CD4-positive, alpha-beta T cell treated with Interleukin-17A for 1 hour (primary cell): ENCODE results near the gene CA10.
A peak's percentile ranks its signal among the peaks of the same experiment; 100 is the strongest.

Experiments used
- DNase-seq: peaks from one replicate; pipeline ENCODE4 v3.0.0-alpha.2; 2020

CA10 gene

GRCh38 chr17:51946311-51946710 lies 212.2 kb downstream of the CA10 start:
- DNase-seq: no peak

GRCh38 chr17:51941272-51941671 lies 217.2 kb downstream of the CA10 start:
- no peak for DNase-seq

DNA sequence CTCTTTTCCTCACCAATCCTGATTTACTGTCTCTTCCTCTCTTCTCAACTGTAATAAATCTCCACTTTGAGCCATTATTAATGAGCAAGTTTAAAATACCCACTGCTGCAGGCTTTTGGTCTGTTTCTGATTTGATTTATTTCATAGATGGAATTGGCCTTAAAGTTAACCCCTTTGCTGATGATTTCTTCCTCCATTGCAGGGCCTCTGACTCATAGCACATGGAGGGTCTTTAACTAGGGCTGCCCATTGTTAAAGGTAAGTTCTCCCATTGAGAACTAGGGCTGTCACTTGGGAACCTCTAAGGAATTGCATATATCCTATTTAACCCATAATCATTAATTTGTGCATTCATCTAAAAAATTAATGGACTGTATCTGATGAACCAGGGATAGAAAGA lies 221.2 kb downstream of the CA10 start:
- no peak for DNase-seq

DNA sequence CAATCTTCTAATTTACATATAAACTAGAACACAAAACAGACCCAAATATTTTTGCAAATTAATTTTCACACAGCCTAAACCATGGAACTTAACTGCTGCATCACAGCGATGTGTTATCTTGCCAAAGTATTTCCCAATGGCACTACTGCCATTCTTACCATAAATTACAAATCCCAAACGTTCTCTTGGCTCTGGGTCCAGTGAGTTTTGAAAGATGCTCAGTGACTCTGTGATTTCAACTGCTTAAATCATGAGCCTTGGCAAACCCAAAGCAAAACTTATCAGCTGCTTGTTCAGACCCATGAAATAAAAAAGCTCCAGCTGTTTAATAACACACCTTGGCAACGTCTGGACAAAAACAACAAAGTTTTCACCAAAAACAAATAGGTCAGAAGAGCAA lies 223.0 kb downstream of the CA10 start:
- no peak for DNase-seq

GRCh38 chr17:51933647-51934046 lies 224.9 kb downstream of the CA10 start:
- DNase-seq: no peak

DNA sequence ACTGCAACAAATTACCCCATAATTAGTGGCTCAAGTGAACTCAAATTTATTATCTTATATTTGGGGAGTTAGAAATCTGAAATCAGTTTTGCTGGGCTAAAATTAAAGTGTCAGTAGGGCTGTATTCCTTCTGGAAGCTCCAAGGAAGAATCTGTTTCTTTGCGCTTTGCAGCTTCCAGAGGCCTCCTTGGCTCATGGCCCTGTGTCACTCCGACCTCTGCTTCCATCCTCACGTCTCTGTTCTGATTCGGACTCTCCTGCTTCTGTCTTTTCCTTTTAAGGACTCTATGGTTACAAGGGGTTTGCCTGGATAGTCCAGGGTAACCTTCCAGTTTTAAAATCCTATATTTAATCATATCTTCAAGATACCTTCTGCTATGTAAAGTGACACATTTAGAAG lies 232.1 kb downstream of the CA10 start:
- DNase-seq: no peak

- no peak for DNase-seq
Observed at GRCh38 chr17:51921500-51921899, 237.0 kb downstream of the CA10 start.

DNA sequence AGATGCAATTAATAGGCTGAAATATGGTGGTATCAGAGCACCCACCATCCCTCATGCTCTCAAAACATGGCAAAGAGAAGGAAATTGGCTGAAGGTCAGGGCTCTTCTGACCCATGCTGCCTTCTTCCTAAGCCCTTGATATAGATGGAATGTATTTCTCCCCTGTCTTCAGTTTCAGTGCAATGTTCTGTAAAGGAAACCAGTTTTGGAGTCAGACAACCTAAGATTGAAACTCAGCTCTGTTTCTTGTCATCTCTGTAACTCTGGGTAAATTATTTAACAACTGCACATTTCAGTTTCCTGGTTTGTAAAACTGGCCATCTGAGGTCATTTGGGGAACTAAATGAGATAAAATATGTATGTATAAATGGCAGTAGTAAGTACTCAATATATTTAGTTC lies 243.9 kb downstream of the CA10 start:
- DNase-seq: no peak

DNA sequence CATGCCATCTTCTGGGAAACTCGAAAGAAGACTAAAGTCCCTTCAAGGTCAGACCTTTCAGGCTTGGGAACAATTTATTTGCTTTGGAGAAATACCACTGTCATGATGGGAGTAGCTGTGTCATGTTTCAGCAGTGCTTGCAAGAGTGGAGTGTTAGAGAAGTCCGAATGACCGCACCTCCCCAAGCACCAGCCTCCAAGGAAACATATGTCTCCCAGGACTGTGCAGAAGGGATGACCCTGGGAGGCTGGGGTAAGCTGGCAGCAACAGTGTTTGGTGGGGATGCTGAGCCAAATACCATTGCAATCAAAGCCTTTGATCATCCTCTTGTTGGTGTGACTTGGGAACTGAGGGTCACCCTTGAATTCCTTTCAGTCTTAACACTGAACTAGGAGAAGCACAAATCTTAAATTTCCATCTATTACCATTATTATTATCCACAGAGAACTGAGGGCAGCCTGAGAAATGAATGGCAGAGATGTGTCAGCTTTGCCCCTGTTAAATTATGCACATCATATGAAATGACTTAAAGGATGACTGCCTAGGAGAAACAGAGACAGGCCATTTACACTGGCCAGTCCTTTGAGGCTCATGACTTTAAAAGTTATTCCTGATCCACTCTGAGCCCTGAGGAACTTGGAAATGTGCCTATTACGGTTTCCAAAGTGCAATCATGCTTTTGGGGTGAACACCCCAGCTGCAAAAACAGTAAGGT lies 244.9 kb downstream of the CA10 start:
- DNase-seq: no peak

DNA sequence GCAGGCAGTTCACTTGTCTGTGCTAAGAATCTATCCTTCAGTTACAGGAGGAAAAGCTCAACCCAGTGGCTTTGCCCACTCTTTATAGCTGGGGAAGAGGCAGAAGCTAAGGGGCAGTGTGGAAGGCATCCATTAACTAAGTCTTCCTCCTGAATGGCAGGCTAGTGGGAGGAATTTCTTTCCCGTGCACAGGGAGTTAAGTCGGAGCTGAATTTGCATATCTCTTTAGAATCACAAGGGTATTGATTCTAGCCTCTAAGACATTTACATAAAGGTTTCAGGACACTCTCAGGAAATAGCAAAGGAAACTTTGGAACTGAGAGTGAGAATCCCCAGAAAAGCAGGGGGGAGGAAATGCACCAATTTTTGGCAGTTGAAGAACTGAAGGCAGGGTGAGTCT lies 245.6 kb downstream of the CA10 start:
- DNase-seq: no peak

DNA sequence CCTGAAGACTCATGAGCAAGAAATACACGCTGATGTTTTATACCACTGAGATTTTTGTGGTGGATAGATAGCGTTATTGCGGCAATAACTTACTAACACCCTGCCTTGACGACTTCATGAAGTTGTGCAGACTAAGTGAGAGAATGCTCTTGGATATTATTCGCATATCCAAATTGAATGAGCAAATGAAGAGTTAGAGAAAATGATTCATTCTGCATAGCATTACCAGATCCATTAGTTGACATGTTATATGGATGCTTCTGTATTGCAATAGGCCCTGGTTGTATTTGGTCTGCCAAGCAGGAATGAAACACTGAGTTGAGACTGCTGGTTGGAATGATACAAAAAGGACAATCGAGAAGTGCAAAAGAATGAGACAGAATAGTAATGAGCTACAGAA lies 247.3 kb downstream of the CA10 start:
- no peak for DNase-seq

DNA sequence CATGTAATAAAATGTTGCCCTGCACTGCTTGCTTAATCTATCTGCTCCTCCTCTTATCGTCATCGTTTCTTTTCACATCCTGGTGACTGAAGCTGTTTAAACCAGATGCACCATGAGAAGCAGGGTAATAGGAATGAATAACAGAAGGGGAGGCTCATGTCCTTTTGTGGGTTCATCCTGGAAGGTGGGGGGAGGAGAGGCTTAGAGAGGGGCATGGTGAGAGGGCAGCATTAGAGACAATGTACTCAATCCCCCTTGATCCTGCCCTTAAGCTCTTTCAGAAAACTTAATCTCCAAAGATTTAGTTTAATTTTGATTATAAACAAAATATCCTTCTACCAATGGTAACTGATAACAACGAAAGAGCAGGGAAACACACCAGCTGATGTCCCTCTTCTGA lies 248.5 kb downstream of the CA10 start:
- DNase-seq: no peak

- DNase-seq: no peak
Observed at GRCh38 chr17:51908841-51909537, 249.5 kb downstream of the CA10 start.

- DNase-seq: no peak
Observed at GRCh38 chr17:51907041-51907440, 251.5 kb downstream of the CA10 start.

DNA sequence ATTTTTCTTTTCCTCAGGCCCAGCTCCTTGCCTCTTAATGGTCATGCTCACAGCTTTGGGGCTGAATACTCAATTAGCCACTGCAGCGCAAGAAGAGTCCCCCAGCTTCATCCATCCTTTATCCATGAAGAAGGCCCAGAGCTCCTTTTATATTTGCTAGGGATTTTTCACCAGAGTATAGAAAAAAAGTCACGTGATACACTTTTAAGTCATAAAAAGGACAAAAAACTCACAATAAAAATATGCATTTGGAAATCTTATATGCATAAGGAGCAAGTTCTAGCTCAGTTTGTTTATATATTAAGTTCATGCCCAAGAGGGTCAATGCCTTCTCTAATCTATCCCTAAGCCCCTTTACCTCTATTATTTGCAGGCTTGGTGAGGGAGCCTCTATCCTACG lies 254.1 kb downstream of the CA10 start:
- DNase-seq: no peak

DNA sequence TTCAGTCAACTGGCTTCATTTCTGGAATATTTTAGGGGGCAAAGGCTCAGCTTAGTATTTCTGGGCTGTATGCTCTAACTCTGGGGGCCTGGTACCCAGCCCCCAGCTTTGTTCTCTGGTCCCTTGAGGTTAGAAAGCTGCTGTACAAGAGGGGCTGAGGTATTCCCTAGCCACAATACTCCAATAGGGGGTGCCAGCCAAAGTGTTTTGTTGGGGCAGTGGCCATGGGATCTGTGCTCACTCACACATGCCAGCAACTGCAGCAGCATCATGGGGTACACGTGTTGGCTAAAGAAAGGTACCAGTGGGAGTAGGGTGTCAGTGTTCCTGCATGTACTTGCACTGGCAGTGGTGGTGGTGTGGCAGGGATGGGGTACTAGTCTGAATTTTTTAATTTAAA lies 257.3 kb downstream of the CA10 start:
- DNase-seq: no peak

GRCh38 chr17:51891936-51892335 lies 266.6 kb downstream of the CA10 start:
- no peak for DNase-seq

DNA sequence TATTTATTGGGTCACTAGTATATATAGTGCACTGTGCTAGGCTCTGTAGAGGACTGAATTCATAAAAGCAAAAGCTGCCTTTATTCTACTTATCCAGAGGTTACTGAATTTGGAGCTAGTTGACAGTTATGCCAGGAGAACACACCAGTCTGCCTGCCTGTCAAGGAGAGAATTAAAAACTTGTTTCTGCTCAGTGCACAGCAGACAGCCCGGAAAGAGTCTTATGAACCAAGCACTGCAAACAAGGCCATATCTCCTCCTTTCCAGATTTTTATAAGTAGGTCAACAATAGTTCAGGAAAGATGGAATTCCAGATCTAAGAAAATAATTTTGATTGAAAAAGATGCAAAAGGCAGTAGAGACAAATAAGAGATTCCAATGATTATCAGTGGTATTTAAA lies 267.8 kb downstream of the CA10 start:
- DNase-seq: no peak

DNA sequence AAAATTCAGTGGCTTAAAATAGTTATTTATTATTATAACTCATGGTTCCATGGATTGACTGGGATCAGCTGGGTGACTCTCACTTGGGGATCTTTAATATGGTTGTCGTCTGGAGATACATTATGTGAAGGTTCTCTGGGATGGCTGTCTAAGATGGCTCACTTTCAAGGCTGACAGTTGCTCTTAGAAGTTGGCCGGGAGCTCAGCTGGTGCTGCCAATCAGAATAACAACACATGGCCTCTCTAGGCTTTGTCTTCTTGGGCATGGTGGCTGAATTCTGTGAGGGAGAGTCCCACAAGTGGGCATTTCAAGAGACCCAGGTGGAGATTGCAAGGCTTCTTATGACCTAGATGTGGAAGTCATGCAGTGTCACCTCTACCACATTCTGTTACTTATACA lies 269.7 kb downstream of the CA10 start:
- DNase-seq: no peak

DNA sequence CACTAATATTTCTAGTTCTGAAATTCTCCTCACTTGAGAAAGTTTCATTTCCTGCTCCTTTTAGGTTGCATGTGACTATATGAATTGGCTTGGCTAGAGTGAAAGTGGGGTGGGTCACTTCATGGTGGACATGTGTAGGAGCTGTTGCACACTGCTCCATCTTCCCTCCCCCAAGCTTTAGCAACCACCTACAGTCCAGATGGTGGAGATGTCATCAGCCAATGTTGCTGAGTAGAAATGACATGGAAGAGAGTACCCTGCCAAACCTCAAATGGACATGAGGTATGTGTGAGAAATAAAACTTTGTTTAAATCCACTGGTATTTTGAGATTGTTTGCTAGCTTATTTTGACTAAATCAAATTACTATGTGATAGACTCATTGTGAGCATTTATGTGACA lies 281.5 kb downstream of the CA10 start:
- DNase-seq: no peak

GRCh38 chr17:51873302-51873701 lies 285.2 kb downstream of the CA10 start:
- DNase-seq: no peak

DNA sequence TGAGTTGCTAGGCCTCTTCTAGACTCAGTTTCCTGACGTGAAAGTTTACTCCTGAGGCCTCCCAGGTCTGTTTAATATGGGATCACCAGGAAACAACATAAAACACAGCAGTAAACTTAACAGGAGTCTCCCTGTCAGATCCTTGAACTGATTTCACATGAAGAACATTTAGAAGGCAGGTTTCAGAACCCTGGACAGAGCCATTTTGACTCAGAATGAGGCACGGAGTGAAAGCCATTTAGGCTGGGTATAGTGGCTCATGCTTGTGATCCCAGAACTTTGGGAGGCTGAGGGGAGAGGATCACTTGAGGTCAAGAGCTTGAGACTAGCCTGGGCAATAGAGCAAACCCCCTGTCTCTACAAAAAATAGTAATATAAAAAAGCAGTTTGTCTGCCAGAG lies 289.1 kb downstream of the CA10 start:
- no peak for DNase-seq

DNA sequence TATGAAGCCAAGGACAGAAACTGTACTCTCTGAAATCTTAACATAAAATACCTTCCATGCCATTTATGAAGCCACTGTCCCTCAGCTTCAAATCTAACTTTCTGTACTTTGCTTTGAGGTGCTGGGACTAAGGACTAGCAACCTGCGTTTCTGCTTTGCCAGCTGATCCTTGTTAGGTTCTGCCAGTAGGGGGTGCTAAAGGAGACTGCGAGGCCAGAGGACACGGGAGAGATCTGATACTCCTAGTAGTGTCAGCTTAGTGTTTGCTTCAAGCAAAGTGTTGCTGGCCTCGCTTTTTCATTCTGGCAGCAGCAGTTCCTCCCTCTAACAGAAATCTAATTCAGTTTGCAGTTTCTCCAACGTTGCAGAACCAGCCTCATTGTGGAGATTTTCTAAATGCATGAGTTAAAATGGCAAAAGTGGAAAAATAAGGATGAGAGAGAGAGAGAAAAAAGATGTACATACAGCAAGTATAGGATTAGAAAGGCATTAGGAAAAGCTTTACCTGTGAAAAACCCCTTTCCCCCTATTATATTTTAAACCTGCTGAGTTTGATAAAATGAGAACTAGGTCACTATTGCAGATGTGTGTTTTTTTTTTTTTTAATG lies 297.5 kb downstream of the CA10 start:
- peak; percentile 0 for DNase-seq

- no peak for DNase-seq
Observed at GRCh38 chr17:51857052-51857597, 301.4 kb downstream of the CA10 start.
